B cell (primary cell): ENCODE measurements around the gene B3GALT6. TPM values are rescaled to one million over a fixed set of nuclear protein-coding genes. Genes with fewer than 3 reads are reported as not detected.

Source experiments
- ATAC-seq: fragments of 200-7000 bp; cut with Tn5 transposase; one replicate; pipeline ENCODE4 v1.10.0; 2021; ENCODE audit warnings: low read depth, mild to moderate bottlenecking, moderate number of reproducible peaks, moderate library complexity
- CTCF ChIA-PET: fragments of 350-600 bp; sonication (Branson Sonifier 250); formaldehyde crosslinking; loops from one replicate; lab custom pipeline; 2021; ENCODE audit warnings: antibody characterized with exemption, inconsistent platforms; lab: Charles Lee
- POLR2A ChIA-PET: fragments of 350-600 bp; sonication (Branson Sonifier 250); formaldehyde crosslinking; loops from one replicate; lab custom pipeline; 2021; ENCODE audit warnings: antibody characterized with exemption; lab: Charles Lee
- DNase-seq: peaks from one replicate; pipeline ENCODE4 v3.0.0; 2013
- H2AFZ ChIP-seq: 2 replicates; pipeline ENCODE4 v1.6.1; 2012; ENCODE audit warnings: mild to moderate bottlenecking, low read depth, low read length; ENCODE audit not compliant: insufficient read depth, poor library complexity, severe bottlenecking
- H3K27ac ChIP-seq, 2 donors: 1 replicate in 1 of 2; 2 replicates in 1 of 2; pipeline ENCODE4 v1.5.1; 2012 to 2013; ENCODE audit warnings: low read length in 2 of 2, mild to moderate bottlenecking in 2 of 2, moderate library complexity in 1 of 2
- H3K27me3 ChIP-seq, 4 experiments: fragments of 200-600 bp in 1 of 4; sonication (generic) in 1 of 4; replicated peaks in 1 of 4; 1 replicate in 2 of 4; 2 replicates in 2 of 4; pipeline versions ENCODE4 v1.6.1 to v1.7.0; 2013 to 2016; ENCODE audit warnings: low read length in 3 of 4, mild to moderate bottlenecking in 2 of 4, mixed read lengths in 1 of 4, moderate library complexity in 1 of 4; ENCODE audit not compliant: insufficient read depth in 4 of 4, control insufficient read depth in 3 of 4; ENCODE audit errors: control extremely low read depth in 1 of 4
- H3K36me3 ChIP-seq, 2 experiments: replicated peaks in 1 of 2; 1 replicate in 1 of 2; 2 replicates in 1 of 2; pipeline versions ENCODE4 v1.6.1 to v1.7.1; 2013; ENCODE audit warnings: low read length in 1 of 2; ENCODE audit not compliant: insufficient read depth in 2 of 2, control insufficient read depth in 1 of 2; ENCODE audit errors: control extremely low read depth in 1 of 2, extremely low read depth in 1 of 2
- H3K4me1 ChIP-seq, 2 donors: fragments of 200-600 bp in 1 of 2; sonication (generic) in 1 of 2; 1 replicate in 1 of 2; 2 replicates in 1 of 2; pipeline versions ENCODE4 v1.5.1 to v1.6.1; 2013 to 2017; ENCODE audit warnings: low read length in 2 of 2; ENCODE audit not compliant: control insufficient read depth in 2 of 2, insufficient read depth in 2 of 2
- H3K4me2 ChIP-seq: replicated peaks from 2 replicates; pipeline ENCODE3; 2012; ENCODE audit warnings: mild to moderate bottlenecking, low read depth, low read length; ENCODE audit not compliant: poor library complexity, severe bottlenecking
- H3K4me3 ChIP-seq, 5 experiments: fragments of 200-600 bp in 1 of 5; sonication (generic) in 1 of 5; 1 replicate in 3 of 5; 2 replicates in 2 of 5; pipeline versions ENCODE4 v1.5.1 to v1.7.0; 2011 to 2016; ENCODE audit warnings: low read length in 4 of 5, mild to moderate bottlenecking in 4 of 5, low read depth in 2 of 5, control low read depth in 1 of 5, moderate library complexity in 1 of 5; ENCODE audit not compliant: insufficient read depth in 1 of 5; ENCODE audit errors: control extremely low read depth in 1 of 5, extremely low read depth in 1 of 5
- H3K79me2 ChIP-seq: fragments of 200-600 bp; sonication (generic); one replicate; pipeline ENCODE4 v1.6.0; 2016; ENCODE audit warnings: low read length; ENCODE audit not compliant: control insufficient read depth, insufficient read depth
- H3K9ac ChIP-seq: fragments of 200-600 bp; sonication (generic); 2 replicates; pipeline ENCODE4 v1.6.1; 2017; ENCODE audit warnings: mild to moderate bottlenecking, low read length, moderate library complexity
- H3K9me3 ChIP-seq, 3 donors: one replicate each; pipeline versions ENCODE4 v1.6.1 to v1.7.1; 2013; ENCODE audit warnings: low read length in 2 of 3; ENCODE audit not compliant: control insufficient read depth in 2 of 3, insufficient read depth in 1 of 3; ENCODE audit errors: control extremely low read depth in 1 of 3
- H4K20me1 ChIP-seq: 2 replicates; pipeline ENCODE4 v1.6.0; 2012; ENCODE audit warnings: mild to moderate bottlenecking, low read length; ENCODE audit not compliant: insufficient read depth, control insufficient read depth, poor library complexity, severe bottlenecking
- H3K27ac Mint-ChIP-seq: one replicate; pipeline ENCODE4 v1.8.0; 2021; ENCODE audit warnings: mixed read lengths
- H3K27me3 Mint-ChIP-seq: one replicate; pipeline ENCODE4 v1.8.0; 2021; ENCODE audit warnings: mixed read lengths
- H3K4me1 Mint-ChIP-seq: one replicate; pipeline ENCODE4 v1.8.0; 2021; ENCODE audit warnings: mixed read lengths
- H3K4me3 Mint-ChIP-seq: one replicate; pipeline ENCODE4 v1.8.0; 2021; ENCODE audit warnings: mixed read lengths
- H3K9me3 Mint-ChIP-seq: one replicate; pipeline ENCODE4 v1.8.0; 2022; ENCODE audit warnings: mixed read lengths; ENCODE audit not compliant: insufficient read depth
- EZH2 ChIP-seq: IDR thresholded peaks from 2 replicates; pipeline ENCODE4 v1.6.1; 2012; ENCODE audit warnings: borderline replicate concordance, low read depth, mild to moderate bottlenecking, moderate library complexity, low read length; ENCODE audit not compliant: insufficient read depth, poor library complexity, severe bottlenecking
- WGBS: methylation state at CpG from one replicate; pipeline ENCODE4 v1.1.5; 2013; ENCODE audit warnings: missing lambda C conversion rate; ENCODE audit not compliant: insufficient coverage; 5-methylcytosine and 5-hydroxymethylcytosine counted together
- intact Hi-C: fragments of 100-400 bp; cut with micrococcal nuclease; formaldehyde crosslinking; loops from one replicate; pipeline ENCODE4 v1.10.0; 2022
- polyA plus RNA-seq: library from polyadenylated mRNA; depleted of rRNA; stranded (reverse); fragments of >200 nt; gene quantifications from 2 replicates; pipeline ENCODE4 v1.2.3, GENCODE V29; 2012
- total RNA-seq, 2 donors: library from RNA; stranded (reverse); fragments of 120-200 nt in 1 of 2; gene quantifications; 1 replicate in 1 of 2; 2 replicates in 1 of 2; pipeline versions ENCODE4 v1.2.3 to v1.2.4, GENCODE V29; 2013 to 2022
- TF ChIP-seq, protein P1 (sequence below): fragments of 200-600 bp; IDR thresholded peaks from one replicate; pipeline ENCODE4 v1.8.0; 2022; ENCODE audit warnings: antibody characterized with exemption, mild to moderate bottlenecking

The B3GALT6 gene
- total and polyA plus RNA-seq, 2 donors (not counting 1 experiment from before 2014, with no cell fraction given), result 5.9 to 21.0 TPM

DNA sequence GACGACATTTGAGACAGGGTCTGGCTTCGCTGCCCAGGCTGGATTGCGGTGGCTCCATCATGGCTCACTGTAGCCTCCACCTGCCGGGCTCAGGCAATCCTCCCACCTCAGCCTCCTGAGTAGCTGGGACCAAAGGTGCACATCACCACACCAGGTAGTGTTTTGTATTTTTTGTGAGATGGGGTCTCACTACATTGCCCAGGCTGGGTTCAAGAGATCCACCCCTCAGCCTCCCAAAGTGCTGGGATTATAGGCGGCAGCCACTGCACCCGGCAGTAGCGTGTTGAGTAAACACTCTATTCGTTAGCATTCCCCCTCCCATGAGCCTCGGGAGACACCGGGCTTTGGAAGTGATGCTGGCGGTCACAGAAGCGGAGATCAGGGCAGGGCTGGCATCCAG lies 21.3 kb downstream of the B3GALT6 start:
- CTCF ChIA-PET, result interaction anchor here (4.6 kb wide), 1 partner anchor 132 kb away, joined by 151 read pairs; no protein-coding TSS in a partner anchor
- peaks cover 8% of the 10 kb centered on the region for H4K20me1 ChIP-seq
- ATAC-seq (no peak), DNase-seq (no peak)
- no peak overlapping the region for H3K4me3 ChIP-seq
- peaks cover 0 to 33% of the 10 kb centered on the region in 2 experiments for H3K36me3 ChIP-seq
- POLR2A ChIA-PET, result no interaction called here
- no peak overlapping the region for H3K4me2 ChIP-seq
- no peak overlapping the region for H3K4me3 Mint-ChIP-seq
- H3K27ac Mint-ChIP-seq, result no peak overlapping the region
- intact Hi-C loops, result no loop called here
- H3K79me2 ChIP-seq, result peaks cover under 1% of the 10 kb centered on the region
- H3K27me3 Mint-ChIP-seq, result no peaks in the 10 kb centered on the region
- H3K4me1 Mint-ChIP-seq, result peaks cover 16% of the 10 kb centered on the region
- H3K9me3 ChIP-seq, result no peaks in the 10 kb centered on the region
- H3K9me3 Mint-ChIP-seq, result no peaks in the 10 kb centered on the region
- TF ChIP-seq, protein P1, sequence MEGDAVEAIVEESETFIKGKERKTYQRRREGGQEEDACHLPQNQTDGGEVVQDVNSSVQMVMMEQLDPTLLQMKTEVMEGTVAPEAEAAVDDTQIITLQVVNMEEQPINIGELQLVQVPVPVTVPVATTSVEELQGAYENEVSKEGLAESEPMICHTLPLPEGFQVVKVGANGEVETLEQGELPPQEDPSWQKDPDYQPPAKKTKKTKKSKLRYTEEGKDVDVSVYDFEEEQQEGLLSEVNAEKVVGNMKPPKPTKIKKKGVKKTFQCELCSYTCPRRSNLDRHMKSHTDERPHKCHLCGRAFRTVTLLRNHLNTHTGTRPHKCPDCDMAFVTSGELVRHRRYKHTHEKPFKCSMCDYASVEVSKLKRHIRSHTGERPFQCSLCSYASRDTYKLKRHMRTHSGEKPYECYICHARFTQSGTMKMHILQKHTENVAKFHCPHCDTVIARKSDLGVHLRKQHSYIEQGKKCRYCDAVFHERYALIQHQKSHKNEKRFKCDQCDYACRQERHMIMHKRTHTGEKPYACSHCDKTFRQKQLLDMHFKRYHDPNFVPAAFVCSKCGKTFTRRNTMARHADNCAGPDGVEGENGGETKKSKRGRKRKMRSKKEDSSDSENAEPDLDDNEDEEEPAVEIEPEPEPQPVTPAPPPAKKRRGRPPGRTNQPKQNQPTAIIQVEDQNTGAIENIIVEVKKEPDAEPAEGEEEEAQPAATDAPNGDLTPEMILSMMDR, result no peak
- no peak for TF ChIP-seq EZH2
- no peak overlapping the region for H3K9ac ChIP-seq
- H3K4me1 ChIP-seq, result peaks cover 14 to 19% of the 10 kb centered on the region in 2 donors
- no peak overlapping the region for H2AFZ ChIP-seq
- no peak overlapping the region for H3K27ac ChIP-seq
- 97% methylated on average over 11 of the region's 12 CpGs for WGBS
- H3K27me3 ChIP-seq, result no peaks in the 10 kb centered on the region

DNA sequence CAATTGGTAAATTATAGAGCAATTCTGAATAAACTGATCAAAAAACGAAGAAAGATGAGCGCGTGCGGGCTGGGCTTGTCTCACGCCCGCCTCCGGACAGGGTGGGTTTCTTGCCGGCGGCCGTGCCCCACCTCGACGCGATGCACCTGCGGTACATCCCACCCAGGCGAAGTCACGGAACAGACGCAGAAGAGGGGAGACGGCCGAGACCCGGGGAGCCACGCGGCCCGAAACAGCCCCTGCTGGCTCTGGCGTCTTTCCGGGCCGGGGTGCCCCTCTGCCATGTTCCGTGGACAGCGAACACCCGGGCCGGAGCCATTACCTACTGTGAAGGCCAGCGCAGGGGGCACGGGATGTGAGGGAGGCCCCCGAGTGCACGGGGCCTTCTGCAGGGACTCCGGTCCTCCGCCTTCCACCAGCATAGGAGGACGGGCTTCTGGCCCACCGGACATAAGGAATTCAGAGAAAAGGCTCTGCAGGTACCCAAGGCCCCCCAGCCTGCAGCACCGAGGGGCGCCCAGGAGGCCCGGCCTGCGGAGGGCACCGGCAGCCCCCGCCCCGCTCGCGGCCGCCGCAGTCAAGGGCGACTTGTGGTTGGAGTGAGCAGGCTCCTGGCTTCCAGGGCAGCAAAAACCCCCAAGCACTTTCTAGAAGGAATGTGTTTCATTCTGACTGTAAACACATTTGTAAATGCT lies 22.1 kb downstream of the B3GALT6 start:
- Histone ChIP-seq H2AFZ (no peak overlapping the region), H3K36me3 (peaks cover 0 to 37% of the 10 kb centered on the region in 2 experiments), H3K27me3 (no peaks in the 10 kb centered on the region), H3K9ac (no peak overlapping the region), H3K9me3 (no peaks in the 10 kb centered on the region), H4K20me1 (peaks cover 16% of the 10 kb centered on the region), H3K27ac (no peak overlapping the region), H3K4me2 (no peak overlapping the region), H3K79me2 (peaks cover 9% of the 10 kb centered on the region), H3K4me3 (no peak overlapping the region), H3K4me1 (peaks cover 14 to 19% of the 10 kb centered on the region in 2 donors)
- DNase-seq (no peak), ATAC-seq (no peak)
- ChIA-PET CTCF (interaction anchor here (1.6 kb wide), 1 partner anchor 132 kb away, joined by 5 read pairs; no protein-coding TSS in a partner anchor), POLR2A (no interaction called here)
- Mint-ChIP-seq H3K4me1 (peaks cover 16% of the 10 kb centered on the region), H3K9me3 (no peaks in the 10 kb centered on the region), H3K4me3 (no peak overlapping the region), H3K27me3 (no peaks in the 10 kb centered on the region), H3K27ac (no peak overlapping the region)
- TF ChIP-seq, protein P1, result no peak
- TF ChIP-seq EZH2, result no peak
- 97% methylated on average over 44 of the region's 50 CpGs for WGBS
- intact Hi-C loops, result no loop called here
